Measurements from ENCODE around the gene NEK9.

- TF ChIP-seq CTCF (IDR thresholded peaks at IDR 0.05): no peak
- no peak for TF ChIP-seq POLR2A (IDR thresholded peaks at IDR 0.05)
Measured at GRCh38 chr14:75083271-75083670, 43.6 kb downstream of the NEK9 start.
